T-helper 1 cell (primary cell): ENCODE data around the gene MSL2.
"Not testable (repeated sequence)": the region's sequence is repeated elsewhere in the genome, so short reads cannot be mapped to it uniquely, and the experiment has no call there.

Experiments used
- DNase-seq, 5 donors: peaks; one replicate each; pipeline ENCODE4 v3.0.0-alpha.2; 2012 to 2020

Gene MSL2

DNA sequence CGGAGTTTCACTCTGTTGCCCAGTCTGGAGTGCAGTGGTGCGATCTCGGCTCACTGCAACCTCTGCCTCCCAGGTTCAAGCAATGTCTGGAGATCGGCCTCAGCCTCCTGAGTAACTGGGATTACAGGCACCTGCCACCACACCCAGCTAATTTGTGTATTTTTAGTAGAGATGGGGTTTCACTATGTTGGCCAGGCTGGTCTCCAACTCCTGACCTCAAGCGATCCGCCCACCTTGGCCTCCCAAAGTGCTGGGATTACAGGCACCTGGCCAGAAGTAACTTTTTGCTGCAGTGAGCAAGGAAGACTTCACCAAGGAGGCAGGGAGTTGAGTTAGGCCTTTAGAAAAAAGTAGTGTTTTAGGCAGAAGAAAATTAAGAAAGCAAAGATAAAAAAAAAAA lies 3.9 kb downstream of the MSL2 start:
- not testable (repeated sequence) for DNase-seq

DNA sequence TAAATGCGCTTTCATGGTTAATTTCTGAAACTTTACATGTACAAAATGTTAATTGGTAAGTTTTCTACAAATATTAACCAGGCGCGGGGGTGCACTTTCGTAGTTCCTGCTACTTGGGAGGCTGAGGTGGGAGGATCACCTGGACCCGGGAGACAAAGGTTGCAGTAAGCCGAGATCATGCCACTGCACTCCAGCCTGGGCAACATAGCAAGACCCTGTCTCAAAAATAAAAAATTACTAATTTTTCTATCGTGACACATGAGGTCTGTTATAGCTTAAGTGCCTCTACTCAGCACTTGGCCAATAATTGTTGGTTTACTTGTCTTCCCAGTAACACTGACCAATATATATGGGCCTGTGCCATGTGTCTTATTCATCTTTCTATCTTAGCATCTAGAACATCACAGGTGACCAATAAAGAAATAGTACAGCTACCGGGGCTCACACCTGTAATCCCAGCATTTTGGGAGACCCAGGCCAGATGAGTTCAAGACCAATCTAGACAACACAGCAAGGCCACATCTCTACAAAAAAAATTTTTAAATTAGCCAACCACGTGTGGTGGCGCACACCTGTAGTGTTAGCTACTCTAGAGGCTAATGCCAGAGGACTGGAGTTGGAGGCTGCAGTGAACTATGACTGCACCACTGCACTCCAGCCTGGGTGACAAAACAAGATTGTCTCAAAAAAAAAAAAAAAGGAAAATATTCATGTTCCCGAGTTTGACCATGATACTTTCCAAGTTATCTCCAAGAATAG lies 6.1 kb downstream of the MSL2 start:
- DNase-seq: no peak

DNA sequence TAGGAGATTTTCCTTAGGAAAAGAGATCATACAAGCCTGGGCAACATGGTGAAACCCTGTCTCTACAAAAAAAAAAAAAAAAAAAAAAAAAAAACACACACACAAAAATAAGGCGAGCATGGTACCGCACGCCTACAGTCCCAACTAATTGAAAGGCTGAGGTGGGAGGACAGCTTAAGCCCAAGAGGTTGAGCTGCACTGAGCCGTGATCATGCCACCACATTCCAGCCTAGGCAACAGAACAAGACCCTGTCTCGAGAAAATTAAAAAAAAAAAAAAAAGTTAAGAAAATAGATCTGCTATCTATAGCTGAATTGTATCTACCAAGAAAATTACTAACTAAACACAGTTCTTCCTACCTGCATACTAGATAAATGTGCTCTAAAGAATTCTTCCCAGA lies 7.1 kb downstream of the MSL2 start:
- no peak for DNase-seq

DNA sequence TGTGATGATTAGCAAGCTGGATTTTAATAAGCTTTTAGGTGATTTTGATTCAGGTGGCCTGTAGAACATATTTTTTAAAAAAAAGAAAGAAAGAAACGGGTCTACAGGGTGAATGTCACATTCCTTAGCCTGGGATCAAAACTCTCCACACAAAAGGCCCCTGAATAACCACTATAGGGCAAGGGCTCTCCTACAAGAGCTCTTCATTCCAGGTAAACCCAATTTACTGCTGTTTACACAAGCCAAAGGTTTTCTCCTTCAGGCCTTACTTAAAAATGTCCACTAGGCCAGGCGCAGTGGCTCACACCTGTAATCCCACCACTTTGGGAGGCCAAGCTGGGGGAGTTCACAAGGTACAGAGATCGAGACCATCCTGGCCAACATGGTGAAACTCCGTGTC lies 8.3 kb downstream of the MSL2 start:
- DNase-seq: no peak

DNA sequence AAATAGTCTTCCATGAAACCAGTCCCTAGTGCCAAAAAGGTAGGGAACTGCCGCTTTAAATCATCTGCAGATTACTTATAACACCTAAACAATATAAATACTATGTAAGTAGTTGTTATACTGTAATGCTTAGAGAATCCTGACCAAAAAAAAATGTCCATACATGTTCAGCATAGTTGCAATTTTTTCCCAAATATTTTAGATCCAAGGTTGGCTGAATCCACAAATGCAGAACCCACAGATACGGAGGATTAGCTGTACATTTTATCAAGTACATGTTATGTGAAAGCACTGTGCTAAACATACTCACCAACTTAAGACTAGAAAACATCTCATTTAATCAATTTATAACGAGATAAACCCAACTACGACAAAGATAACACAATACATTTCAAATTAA lies 9.3 kb downstream of the MSL2 start:
- no peak for DNase-seq

DNA sequence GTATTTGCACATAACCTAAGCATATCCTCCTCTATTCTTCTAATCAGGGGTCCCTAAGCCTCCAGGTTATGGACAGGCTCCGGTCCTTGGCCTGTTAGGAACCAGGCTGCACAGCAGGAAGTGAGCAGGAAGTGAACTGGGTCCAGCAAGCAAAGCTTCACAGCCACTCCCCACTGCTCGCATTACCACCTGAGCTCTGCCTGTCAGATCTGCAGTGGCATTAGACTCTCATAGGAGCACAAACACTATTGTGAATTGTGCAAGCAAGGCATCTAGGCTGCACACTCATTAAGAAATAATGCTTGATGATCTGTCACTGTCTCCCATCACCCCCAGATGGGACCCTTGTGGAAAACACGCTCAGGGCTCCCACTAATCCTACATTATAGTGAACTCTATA lies 9.8 kb downstream of the MSL2 start:
- DNase-seq: peak in 2 of 5 donors; percentile 3 to 42

DNA sequence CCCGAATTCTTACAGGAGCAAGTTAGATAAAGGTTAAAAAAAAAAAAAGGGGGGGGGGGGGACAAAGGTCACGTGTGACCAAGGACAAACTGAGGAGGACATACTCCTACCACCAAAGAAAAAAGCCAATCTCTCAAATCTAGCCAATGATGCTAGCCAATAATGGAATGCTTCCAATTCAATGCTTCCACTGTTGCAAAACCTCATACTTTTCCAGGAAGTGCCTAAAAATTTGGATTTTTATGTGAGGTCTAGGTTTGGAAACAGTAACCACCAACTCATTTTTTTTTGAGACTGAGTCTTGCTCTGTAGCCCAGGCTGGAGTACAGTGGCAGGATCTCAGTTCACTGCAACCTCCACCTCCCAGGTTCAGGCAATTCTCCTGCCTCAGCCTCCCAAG lies 11.4 kb downstream of the MSL2 start:
- DNase-seq: no peak

DNA sequence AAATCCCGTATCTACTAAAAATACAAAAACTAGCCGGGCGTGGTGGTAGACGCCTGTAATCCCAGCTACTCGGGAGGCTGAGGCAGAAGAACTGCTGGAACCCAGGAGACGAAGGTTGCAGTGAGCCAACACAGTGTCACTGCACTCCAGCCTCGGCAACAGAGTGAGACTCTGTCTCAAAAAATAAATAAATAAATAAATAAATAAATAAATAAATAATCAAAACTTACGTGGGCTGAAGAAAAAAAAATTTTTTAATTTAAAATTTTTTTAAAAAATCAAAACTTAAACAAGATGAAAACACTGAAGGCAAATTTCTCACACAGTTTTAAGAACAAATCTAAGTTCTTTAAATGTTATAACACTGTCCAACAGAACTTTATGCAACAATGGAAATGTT lies 14.4 kb downstream of the MSL2 start:
- no peak for DNase-seq

DNA sequence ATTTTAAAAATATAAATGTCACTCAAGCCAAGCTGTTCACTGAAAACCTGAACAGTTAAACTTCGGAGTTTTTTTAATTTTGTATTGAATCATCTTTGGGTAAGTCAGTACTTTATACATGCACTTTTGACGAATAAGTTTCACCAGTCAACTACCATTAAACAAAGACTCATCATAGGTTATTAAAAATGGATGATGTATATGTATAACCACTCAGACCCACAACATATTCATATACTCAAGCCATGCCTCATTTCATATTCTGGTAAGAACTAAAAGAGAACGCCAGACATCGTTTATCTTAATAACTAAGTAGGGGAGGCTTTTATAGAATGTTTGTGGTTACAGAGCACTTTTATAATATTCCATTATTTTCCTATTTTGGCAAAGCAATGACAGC lies 18.3 kb downstream of the MSL2 start:
- no peak for DNase-seq

DNA sequence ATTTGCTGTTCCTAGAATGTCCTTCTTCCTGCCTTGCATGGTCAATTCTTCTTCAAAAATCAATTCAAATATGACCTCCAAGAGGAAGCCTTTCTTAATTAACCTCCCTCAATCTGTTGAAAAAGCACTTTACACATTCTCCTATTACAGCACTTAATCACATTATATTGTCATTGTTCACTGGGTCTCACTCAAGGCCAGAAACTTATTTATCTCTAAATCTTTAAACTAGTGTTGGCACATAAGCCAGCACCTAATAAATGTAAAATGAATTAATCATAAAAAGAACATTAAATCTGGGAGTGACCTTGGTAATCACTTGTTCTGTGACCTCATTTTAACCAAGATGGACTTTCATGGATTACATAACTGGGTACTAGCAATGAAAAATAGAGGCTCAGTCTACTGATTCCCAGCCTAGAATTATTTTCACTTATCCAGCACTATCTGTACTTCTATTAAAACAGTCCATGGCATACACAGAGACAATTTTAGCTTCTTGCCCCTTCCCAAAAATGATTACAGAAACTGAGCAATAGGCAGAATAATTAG lies 22.1 kb downstream of the MSL2 start:
- no peak for DNase-seq

DNA sequence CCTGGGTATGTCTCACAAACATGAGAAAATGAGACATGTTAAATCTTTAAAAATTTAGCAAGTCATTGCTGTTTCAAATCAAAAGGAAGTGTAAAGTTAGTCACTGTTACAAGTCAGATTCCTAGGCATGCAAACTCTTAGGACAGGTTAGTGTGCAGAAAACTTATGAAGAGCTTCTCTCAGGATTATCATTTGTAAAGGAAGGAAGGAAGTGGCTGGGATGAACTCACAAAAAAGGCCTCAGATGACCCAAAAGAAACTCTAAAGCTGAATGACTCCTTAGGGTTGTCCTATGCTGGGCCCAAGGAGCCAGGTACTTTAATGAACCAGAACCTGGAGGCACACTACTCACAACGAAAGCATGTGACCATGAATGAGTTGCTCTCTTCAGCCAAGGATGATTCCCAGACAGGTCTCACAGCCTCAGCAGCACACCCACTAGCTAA lies 25.0 kb downstream of the MSL2 start:
- DNase-seq: no peak

DNA sequence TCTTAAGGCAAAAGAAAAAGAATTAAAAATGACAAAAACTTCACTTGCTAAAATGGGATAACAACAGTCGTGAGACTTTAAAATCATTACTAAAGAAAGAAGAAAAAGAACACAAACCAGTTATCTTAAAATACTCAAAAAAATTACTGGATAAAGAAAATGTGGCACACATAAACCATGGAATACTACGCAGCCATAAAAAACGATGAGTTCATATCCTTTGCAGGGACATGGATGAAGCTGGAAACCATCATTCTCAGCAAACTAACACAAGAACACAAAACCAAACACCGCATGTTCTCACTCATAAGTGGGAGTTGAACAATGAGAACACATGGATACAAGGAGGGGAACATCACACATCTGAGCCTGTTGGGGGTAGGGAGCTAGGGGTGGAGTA lies 27.9 kb downstream of the MSL2 start:
- DNase-seq: not testable (repeated sequence)

DNA sequence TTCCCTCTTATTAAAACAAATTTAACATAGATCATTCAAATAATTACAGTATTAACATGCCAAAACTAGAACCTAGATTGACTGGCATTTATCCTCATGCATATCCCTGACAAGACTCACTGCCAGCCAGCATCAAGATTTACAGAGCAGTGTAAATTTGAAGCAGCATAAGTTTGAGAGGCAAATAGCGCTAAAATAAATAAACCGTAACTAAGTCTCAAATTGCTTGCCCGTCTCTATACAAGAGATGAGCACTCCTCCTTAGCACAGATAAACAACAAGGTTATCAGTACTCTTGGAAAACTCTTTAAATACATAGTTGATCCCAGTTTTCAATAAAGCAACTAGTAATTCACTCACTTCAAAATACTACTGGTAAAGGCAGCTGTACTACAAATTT lies 29.6 kb downstream of the MSL2 start:
- no peak for DNase-seq

DNA sequence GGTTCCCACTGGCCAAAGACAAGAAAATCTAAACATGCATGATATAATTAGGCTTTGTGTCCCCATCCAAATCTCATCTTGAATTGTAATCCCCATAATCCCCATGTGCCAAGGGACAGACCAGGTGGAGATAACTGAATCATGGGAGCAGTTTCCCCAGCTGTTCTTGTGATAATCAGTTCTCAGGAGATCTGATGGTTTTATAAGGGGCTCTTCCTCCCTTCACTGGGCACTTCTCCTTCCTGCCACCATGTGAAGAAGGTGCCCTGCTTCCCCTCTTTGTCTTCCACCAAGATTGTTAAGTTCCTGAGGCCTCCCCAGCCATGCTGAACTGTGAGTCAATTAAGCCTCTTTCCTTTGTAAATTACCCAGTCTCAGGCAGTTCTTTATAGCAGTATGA lies 32.5 kb downstream of the MSL2 start:
- DNase-seq: not testable (repeated sequence)

DNA sequence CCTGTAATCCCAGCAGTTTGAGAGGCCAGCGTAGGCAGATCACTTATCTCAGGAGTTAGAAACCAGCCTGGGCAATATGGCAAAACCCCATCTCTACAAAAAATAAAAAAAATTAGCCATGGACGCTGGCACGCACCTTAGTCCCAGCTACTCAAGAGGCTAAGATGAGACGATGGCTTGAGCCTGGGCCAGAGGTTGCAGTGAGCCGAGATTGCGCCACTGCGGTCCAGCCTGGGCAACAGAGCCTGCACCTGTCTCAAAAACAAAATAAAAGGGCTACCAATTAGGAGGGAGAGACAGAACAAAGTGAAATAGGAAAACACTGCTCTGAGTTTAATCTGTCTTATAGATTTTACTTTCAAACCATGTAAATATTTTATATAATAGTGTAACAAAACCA lies 33.8 kb downstream of the MSL2 start:
- no peak for DNase-seq

DNA sequence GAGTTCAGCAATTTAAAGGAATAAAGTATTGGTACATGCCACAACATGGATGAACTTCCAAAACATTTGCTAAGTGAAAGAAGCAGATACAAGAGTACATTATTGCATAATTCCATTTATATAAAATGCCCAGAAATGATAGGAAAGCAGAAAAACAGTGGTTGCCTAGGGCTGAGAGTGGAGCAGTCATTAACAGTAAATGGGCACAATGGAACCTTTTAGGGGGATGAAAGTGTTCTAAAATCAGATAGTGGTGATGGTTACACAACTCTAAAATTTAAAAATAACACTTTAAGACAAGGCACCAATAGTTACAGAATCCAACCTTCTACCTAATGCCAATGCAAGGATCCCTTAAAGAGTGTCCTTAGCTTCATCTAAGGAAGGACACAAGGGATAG lies 34.6 kb downstream of the MSL2 start:
- no peak for DNase-seq

DNA sequence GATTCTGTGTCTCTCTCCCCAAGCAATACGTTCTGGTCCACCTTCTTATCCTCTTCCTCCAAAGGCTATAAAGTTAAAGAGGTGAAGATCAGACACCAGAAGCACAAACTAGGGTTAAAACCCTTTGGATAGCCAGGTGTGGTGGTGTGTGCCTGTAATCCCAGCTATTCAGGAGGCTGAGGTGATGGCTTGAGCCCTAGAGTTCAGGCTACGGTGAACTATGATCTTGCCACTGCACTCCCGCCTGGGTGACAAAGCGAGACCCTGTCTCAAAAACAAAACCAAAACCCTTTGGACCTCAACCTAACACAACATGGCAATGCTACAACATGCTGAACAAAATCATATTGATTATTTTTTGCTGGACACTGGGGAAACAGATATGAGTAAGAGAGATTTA lies 43.2 kb downstream of the MSL2 start:
- DNase-seq: no peak

DNA sequence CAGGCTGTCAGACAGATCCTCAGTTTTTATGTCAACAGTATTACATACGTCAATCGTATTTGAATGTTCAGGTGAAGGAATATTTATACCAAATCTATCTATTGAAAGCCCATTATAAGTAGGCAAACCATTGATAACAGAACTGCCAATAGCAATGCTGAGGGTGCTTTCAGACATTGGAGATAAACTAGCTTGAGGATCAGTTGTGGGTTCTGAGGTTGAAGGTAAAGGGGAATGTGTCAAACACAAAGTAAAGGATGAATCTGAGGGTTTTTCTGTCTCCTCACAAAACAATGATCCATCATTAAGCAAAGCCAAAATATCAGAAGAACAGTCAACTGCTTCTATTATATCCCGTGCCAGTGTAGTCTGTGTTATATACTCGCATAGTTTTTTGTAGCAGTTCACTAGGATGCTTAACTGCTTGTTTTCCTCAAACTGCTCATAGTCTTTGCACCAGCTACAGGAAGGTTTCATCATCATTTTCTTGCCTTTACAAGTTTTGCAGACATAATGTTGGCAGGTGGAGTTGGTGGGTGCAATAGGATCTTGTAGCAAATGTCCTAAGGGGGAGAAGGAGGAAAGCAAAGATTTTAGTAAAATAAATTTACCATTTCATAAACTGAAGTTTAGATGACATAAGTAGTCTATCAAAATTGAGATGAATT lies 43.8 kb downstream of the MSL2 start:
- DNase-seq: no peak

DNA sequence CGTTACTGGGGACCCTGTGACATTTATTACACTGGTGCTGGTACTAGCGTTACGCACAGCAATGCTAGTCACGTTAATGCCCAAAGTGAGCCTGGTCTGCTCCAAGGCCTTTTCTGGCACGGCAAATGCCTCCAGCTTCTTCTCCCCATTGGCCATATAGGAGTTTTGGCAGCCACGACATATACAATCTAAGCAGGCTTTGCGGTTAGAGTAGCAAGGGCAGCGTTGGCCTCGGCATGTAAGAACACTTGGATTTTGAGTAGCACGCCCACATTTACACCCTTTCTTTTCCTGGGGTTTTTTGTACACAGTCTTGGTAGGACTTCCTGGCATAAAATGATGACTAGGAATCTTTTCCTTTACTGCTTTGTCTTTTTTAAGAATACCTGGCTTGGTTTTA lies 44.9 kb downstream of the MSL2 start:
- no peak for DNase-seq

DNA sequence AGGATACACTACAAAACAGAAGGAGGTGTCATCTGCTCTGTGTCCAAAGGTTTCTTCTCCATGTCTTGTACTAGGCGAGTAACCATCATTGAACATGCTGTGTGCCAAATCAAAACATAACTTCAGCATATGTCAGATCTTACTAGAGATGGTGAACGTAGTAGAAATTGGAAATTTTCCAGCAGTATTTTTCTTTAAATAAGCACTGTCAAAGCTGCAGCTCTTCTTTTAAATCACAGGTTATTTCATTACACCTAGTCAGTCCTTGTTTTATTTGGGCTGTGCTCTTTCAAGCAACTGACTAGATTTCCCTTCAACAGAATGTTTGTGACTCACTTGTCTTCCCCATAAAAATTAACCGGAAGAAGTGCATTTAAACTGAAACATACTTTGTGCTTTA lies 46.5 kb downstream of the MSL2 start:
- DNase-seq: no peak

DNA sequence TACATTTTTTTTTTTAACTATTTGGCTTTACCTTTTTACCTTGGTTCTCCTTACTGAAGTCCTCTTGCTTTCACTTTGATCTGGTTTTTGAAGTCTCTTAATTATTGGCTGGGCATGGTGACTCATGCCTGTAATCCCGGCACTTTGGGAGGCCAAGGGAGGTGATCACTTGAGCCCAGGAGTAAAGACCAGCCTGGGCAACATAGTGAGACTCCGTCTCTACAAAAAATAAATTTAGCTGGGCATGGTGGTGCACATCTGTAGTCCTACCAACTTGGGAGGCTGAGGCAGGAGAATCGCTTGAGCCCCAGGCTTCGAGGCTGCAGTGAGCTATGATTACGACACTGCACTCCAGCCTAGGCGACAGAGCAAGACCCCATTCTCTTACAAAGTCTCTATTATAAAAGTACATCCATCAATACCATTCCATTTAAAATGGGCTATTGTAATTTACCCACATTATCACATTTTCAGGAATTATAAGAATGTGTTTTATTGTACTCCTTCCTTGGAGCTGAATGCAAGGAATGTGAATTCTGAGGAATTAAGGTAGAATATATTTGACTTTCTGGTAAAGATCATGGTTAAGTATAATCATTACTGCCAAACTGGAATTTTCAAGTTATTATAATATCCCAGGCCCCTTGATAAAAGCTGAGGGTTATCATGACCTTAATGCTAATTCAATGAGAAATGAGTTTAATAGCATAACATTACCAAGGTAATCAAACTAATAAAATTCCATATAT lies 49.0 kb downstream of the MSL2 start:
- no peak for DNase-seq

DNA sequence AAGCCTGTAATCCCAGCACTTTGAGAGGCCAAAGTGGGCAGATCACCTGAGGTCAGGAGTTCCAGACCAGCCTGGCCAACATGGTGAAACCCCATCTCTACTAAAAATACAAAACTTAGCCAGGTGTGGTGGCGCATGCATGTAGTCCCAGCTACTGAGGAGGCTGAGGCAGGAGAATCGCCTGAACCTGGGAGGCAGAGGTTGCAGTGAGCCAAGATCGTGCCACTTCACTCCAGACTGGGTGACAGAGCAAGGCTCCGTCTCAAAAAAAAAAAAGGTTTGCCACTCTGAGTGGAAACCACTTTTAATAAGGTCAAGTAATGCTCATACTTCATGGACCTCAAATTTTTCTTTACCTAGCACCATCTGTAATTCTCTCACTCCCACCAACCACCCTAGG lies 51.7 kb downstream of the MSL2 start:
- not testable (repeated sequence) for DNase-seq

DNA sequence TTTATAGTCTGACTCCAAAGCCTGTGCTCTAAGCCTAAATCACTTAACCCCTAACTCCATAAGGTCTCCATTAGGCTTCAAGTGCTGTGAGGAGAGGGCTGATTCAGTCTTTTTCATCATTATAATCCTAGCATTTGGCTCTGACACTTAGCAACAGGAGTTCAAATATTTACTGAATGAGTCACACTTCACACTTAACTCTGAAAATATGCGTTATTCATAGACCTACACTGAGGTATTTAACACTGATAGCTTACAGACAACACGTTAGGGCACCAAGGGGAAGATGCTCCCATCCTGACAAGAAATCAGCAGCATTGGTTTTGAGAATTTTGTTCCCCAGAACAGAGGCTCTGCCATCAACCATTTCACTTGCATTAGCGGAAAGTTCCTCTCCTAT lies 53.5 kb downstream of the MSL2 start:
- no peak for DNase-seq

DNA sequence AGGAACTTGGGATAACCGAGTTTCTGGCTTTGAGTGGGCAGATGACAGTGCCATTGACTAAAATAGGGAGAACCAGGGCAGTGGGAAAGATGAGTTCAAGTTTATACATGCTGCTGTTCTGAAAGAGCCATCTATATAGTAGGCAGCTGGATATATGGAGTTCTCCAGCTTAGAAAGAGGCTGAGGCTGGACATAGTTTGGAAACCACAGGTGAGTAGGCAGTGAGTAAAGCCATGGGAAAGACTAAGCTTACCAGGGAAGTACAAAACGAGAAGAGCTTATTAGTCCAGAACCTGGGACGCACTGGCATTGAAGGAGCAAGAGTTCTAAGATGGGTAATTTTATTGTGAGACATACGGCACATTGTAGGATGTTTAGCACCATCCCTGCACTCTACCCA lies 54.2 kb downstream of the MSL2 start:
- DNase-seq: no peak
